GM19372 (cell line): ENCODE data around the gene ERMP1.
"Not testable (repeated sequence)": the region's sequence is repeated elsewhere in the genome, so short reads cannot be mapped to it uniquely, and the experiment has no call there.

Source experiments
- ATAC-seq: cut with Tn5 transposase; IDR thresholded peaks from one replicate; pipeline ENCODE4 v1.9.1; 2021; ENCODE audit warnings: mild to moderate bottlenecking, low read depth, moderate library complexity; ENCODE audit not compliant: unreplicated experiment

The ERMP1 gene

GRCh38 chr9:5825223-5825622, 7.7 kb downstream of the ERMP1 start:
- no peak for ATAC-seq

GRCh38 chr9:5820425-5820824, 12.5 kb downstream of the ERMP1 start:
- ATAC-seq, result no peak

- no peak for ATAC-seq
Measured at GRCh38 chr9:5819174-5819573, 13.7 kb downstream of the ERMP1 start.

GRCh38 chr9:5818424-5819142, 14.3 kb downstream of the ERMP1 start:
- ATAC-seq, result no peak

- ATAC-seq, result no peak
Measured at GRCh38 chr9:5817862-5818261, 15.1 kb downstream of the ERMP1 start.

- ATAC-seq, result no peak
Measured at GRCh38 chr9:5815461-5815860, 17.5 kb downstream of the ERMP1 start.

GRCh38 chr9:5813824-5814223, 19.1 kb downstream of the ERMP1 start:
- no peak for ATAC-seq

- ATAC-seq, result no peak
Measured at GRCh38 chr9:5811751-5812150, 21.2 kb downstream of the ERMP1 start.

- ATAC-seq, result no peak
Measured at GRCh38 chr9:5805478-5805877, 27.4 kb downstream of the ERMP1 start.

- no peak for ATAC-seq
Measured at GRCh38 chr9:5801739-5802113, 31.2 kb downstream of the ERMP1 start.

GRCh38 chr9:5800969-5801738, 31.8 kb downstream of the ERMP1 start:
- ATAC-seq, result no peak

GRCh38 chr9:5800378-5800777, 32.5 kb downstream of the ERMP1 start:
- ATAC-seq, result not testable (repeated sequence)

- ATAC-seq, result no peak
Measured at GRCh38 chr9:5799314-5799713, 33.6 kb downstream of the ERMP1 start.

- ATAC-seq, result no peak
Measured at GRCh38 chr9:5798581-5798980, 34.3 kb downstream of the ERMP1 start.

- ATAC-seq, result no peak
Measured at GRCh38 chr9:5796298-5796697, 36.6 kb downstream of the ERMP1 start.

GRCh38 chr9:5793812-5794211, 39.1 kb downstream of the ERMP1 start:
- no peak for ATAC-seq

- no peak for ATAC-seq
Measured at GRCh38 chr9:5791870-5792269, 41.0 kb downstream of the ERMP1 start.

GRCh38 chr9:5790923-5791322, 42.0 kb downstream of the ERMP1 start:
- no peak for ATAC-seq

- ATAC-seq, result no peak
Measured at GRCh38 chr9:5789489-5789888, 43.4 kb downstream of the ERMP1 start.

- ATAC-seq, result no peak
Measured at GRCh38 chr9:5787759-5788302, 45.1 kb downstream of the ERMP1 start.

- ATAC-seq, result no peak
Measured at GRCh38 chr9:5787220-5787619, 45.7 kb downstream of the ERMP1 start.
